HG03342 (cell line): ENCODE results near the gene PREX1.

ENCODE experiments used
- ATAC-seq: cut with Tn5 transposase; IDR thresholded peaks from one replicate; pipeline ENCODE4 v1.9.1; 2021; ENCODE audit warnings: mild to moderate bottlenecking, moderate library complexity; ENCODE audit not compliant: unreplicated experiment

The PREX1 gene

GRCh38 chr20:48686238-48687116 is 141.3 kb downstream of the PREX1 start:
- ATAC-seq: no peak

- no peak for ATAC-seq
Measured at GRCh38 chr20:48685300-48685699, 142.5 kb downstream of the PREX1 start.

DNA sequence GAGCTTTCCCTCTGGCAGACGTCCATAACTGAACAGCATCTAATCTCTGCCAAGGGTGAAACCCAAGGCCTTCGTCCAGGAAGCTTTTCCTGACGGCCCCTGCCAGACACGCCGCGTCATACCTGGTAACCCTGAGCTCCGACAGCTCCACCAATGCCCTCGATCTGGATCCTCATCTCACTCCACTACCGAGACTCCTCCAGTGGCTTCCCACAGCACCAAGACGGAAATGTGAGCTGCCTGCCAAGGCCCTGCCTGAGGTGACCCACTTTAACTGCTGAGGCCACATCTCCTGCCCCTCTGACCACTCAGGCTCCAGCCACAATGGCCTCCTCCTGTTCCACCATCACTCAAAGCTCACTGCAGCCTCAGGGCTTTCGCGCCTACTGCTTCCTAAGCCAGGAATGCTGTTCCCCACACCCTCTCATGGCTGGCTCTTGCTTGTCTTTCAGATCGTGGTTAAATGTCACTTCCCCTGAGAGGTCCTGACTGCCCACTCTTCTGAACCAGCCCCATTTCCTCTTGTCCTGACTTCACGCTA is 143.2 kb downstream of the PREX1 start:
- ATAC-seq: no peak

DNA sequence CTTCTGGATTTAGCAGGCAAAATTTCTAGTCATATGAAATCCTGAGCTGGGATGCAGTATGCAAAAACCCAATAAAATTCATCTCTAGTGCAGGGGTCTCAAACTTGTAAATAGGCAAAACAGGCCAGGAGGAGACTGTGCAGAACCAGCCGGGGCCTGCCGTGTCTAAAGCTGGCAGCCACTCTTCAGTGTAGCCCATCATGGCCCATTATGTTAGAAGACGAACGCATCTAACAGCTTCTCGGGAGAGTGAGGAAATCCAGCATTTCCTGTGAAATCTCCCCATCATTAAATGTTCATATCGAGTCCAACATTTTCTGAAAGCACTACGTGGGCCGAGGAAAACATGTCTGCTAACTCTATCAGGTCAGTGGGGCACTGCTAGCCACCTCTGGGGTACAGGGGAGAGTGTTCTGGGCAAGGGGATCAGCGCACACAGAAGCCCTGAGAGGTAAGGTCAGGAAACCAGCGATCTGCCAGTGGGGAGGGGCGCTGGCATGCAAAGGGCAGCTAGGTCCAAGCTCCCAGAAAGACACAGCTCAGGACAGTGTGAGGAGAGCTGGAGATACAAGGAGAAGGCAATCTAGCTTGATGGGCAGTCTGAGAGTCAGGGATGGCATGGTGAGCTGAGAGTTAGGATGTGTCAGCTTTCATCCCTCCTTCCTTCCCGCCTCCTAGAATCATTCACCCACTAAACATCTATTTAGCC is 144.2 kb downstream of the PREX1 start:
- no peak for ATAC-seq

DNA sequence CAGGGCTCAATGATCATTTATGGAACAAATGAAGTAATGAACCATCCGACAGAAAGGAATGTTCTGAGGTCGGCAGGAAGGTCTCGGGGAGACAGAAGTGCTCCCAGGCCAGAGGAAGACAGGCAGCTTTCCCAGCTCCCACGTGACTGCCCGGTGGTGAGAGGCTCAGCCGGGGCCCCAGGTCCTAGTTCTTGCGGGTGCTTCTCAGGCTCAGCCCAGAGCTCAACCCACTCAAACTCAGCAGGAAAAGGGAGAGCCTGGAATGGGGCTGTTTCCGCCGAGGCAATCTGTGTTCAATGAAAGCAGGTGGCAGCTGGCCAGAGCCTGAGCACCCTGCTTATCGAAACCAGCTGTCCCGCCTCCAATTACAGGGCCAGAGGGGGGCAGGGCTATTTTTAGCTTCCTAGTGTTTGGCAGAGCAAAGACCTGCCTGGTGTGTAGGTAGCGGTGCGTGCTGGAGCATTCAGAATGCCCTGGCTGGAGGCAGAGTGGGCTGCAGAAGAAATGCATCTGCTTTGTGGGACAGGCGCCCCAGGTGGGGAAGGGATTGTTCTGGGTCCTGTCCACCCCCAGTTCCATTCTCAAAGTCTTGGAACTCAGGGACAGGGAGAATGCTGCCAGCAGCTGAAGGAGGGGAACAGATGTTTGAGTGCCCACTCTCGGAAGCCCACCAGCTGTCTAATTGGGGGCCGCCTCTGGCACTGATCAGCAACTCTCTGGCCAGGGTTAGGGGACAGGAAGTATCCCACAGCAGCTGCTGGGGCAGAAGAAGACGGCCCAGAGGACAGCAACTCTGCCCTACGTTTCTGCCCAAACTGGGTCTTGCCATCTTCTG is 145.1 kb downstream of the PREX1 start:
- ATAC-seq: no peak

- ATAC-seq: no peak
Measured at GRCh38 chr20:48681873-48682426, 145.8 kb downstream of the PREX1 start.

DNA sequence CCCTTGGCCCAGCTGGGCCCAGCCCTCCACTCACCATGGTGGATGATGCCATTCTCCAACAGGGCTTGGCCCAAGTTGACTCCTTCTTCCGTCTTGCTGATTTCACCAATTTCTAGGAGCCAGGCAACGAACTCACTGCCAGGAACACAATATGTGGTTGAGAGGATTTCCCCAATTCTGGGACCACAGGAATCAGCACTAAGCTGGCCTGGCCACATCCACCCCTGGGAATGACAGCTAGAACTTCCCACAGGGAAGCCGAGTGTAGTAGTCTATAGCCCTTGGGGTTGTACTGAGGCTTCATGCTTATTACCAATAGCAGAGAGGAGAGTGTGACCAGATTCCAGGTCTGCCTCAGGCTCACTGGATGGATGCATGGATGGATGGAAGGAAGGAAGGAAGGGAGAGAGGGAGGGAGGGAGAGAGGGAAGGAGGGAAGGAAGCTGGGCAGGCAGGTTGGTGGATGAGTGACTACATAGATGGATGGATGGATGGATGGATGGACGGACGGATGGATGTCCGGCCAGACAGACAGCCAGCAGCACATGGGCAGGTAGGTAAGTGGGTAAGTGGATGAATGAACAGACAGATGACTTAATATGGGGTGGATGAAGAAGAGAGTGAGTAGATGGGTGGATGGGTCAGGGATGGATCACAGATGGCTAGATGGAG is 146.5 kb downstream of the PREX1 start:
- no peak for ATAC-seq

GRCh38 chr20:48680650-48681049 is 147.1 kb downstream of the PREX1 start:
- ATAC-seq: no peak

DNA sequence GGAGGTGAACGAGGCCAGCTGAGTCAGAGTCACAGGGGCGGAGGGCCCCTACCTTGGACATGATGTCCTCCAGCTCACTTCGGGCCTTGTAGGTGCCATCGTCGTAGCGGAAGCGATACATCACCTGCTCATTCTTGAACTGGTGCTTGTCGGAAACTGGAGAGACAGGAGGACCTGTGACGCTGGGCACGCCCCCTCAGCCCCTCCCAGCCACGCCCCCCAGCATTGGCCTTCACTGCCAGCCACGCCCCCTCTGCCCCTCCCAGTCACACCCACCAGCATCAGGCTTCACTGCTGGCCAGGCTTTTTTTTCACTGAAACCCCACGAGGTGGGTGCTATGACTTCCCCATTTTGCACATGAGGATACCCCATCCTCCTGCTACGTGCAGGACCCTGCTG is 148.2 kb downstream of the PREX1 start:
- no peak for ATAC-seq

- no peak for ATAC-seq
Measured at GRCh38 chr20:48679011-48679410, 148.8 kb downstream of the PREX1 start.

GRCh38 chr20:48678421-48678820 is 149.4 kb downstream of the PREX1 start:
- no peak for ATAC-seq

GRCh38 chr20:48676795-48677460 is 150.9 kb downstream of the PREX1 start:
- no peak for ATAC-seq

DNA sequence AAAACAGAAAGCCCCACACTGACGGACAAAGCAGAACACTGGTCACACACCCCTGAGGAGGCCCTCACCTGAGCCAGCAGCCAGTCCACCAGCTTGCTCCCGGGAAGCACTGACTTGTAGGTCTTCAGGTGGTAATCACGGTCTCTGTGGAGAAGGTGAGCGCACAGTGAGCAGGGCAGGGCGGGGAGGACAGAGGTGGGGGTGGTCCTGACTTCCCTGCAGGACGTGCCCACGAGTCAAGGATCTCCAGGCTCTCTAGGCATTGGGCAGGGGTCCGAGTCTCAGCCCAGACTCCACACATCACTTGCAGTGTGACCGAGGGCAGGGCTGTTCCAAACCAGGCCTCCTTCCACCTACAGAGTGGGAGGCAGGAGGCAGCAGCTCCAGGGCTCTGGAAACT is 151.7 kb downstream of the PREX1 start:
- no peak for ATAC-seq

DNA sequence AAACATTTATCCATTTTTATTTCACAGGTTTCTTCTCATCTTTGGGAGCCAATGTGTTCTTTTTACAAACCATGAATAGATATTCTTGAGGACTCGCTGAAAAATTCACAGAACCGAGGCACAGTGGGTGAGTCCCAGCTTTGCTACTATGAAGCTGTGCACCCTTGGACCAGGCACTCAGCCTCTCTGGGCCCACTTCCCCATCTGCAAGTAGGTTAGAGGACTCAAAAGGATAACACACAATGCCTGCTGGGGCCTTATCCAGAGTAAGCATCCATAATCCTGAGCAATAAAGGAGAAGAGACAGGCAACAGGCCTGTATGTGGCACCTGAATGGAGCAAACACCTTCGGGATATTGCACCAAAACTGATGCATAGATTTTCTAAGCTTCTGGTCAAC is 153.3 kb downstream of the PREX1 start:
- ATAC-seq: no peak

DNA sequence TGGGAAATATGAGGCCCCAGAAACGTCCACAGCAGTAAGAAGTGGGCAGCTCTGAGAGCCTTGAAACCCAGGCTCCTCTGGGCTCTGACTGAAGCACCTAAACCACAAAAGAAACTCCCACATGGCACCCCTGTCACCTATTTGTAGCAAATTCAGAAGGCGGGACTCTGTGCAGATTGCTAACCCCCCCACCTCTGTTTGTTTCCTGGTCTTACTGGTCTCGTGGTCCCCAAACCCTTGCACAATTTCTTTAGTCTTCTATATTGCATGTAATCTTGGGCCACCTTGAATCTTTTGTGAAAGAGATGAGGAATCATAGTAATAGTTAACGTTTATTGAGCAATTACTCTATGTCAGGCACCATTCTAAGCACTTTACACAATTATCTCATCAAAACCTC is 154.3 kb downstream of the PREX1 start:
- ATAC-seq: no peak

- no peak for ATAC-seq
Measured at GRCh38 chr20:48672324-48672723, 155.5 kb downstream of the PREX1 start.

- ATAC-seq: no peak
Measured at GRCh38 chr20:48671141-48671540, 156.7 kb downstream of the PREX1 start.

- ATAC-seq: no peak
Measured at GRCh38 chr20:48669946-48670605, 157.7 kb downstream of the PREX1 start.

DNA sequence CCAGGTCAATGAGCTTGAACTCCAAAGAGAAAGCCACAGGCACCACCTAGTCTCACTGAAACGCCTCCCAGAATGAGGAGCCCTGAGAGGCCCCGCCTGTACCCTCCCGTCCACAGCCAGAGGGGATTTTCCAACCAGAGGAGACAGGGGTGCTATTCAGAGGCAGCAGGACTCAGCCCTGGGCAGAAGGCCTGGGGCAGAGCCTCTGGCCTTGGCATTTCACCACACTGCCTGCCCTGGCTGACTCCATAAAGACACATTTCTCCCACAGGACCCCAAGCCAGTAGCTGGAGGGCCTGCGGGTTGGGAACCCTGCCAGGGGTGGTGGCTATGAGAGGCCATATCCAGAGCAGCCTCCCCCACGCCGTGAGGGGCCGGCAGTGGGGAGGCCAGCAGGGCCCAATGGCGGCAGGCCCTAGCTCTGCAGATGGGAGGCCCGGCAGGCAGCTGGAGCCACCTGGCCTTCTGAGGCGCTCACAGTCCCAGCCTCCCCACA is 159.3 kb downstream of the PREX1 start:
- no peak for ATAC-seq
